GM19455 (cell line): Measurements from ENCODE around the gene MCC.

Source experiments
- ATAC-seq: cut with Tn5 transposase; IDR thresholded peaks from one replicate; pipeline ENCODE4 v1.9.1; 2021; ENCODE audit not compliant: unreplicated experiment

The MCC gene

DNA sequence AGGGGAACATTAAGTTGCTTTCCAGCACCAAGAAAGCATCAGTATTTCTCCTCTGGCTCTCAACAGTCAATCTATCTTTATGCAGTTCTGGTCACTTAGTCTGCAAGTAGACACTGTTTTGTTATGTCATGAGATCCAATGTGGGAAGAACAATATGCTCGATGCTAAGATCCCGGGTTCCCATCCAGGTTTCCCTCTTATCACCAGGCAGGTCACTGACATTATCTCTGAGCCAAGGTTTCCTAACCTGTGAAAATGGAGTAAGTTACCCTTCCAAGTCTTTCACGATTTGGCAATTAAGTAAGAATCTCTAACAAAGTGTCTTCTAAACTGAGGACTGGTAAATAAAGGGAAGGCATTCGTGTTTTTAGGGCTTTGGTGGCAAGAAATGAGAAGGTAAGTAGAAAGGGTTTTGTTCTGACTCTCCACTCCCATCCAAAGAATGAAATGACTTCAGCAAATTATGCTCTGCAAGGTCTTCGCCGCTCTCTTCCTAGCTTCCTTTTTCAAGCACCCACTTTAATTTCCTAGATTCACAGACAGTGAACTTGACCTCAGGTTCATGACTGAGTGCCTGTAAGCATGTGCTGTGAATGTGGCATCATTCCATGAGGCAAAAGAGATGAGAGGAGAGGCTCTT is 425.3 kb downstream of the MCC start:
- no peak for ATAC-seq

DNA sequence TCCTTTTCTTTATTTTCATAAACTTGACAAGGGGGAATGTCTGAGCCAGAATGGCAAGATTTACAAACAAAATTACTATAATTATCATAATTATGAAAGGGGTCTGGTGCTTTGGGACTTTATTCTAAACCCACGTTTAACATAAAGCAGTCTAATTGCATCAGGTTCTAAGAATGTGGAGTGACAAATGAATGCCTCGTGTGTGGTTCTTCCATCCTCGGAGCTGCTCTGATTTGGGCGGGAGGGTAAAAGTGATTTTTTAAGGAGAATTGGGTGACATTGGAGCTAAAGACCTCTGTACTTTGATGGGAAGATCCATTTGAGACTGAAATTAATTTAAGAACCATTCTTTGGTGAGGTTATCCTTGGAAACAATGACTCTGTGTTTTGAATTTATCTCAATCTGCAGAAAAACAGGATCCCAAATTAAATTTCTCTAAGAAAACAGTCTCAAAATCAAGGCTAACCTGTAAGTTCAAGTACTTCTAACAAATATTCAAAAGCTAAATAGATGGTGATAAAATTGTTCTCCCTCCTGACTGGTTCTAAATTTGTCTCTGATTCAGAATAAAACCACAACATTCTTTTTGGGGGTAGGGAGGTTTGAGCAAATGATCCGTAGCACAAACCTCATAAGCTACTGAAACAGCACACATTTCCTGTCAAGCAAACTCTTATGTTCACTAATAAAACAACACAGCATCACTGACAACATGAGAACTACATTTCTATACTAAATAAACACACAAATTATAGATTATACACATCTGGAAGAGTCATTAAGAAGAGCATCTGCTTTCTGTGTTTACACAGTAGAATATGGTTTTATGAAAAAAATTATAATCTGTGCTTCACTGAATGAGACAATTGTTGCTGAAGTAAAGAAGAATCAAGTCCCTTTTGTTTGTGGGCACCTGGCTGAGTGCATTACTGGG is 426.1 kb downstream of the MCC start:
- no peak for ATAC-seq

DNA sequence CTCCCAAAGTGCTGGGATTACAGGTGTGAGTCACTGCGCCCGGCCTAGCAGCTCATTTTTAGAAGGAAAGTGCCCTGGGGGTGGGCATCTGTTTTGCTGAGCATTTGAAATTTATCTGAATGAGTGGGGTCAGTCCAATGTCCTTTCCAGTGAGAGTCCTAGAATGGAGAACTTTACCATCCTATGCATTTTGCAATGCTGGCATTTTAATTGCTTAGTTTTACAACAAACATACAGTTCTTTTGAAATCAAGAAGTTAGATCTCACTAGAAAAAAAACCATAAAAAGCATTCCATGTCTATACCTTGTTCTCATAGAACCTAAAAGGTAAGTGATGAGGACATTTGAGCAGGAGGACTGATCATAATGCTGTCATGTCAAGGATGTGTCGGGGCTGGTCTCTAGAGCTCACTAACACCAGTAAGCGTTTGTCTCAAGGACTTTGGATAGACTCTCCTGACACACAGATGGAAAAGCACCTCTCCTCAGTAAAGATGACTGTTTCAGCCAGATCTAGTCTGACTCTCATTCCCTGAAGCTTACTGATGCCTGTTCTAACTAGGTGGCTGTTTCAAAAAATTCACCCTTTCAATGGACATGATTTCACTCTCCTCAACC is 427.7 kb downstream of the MCC start:
- ATAC-seq, result no peak

DNA sequence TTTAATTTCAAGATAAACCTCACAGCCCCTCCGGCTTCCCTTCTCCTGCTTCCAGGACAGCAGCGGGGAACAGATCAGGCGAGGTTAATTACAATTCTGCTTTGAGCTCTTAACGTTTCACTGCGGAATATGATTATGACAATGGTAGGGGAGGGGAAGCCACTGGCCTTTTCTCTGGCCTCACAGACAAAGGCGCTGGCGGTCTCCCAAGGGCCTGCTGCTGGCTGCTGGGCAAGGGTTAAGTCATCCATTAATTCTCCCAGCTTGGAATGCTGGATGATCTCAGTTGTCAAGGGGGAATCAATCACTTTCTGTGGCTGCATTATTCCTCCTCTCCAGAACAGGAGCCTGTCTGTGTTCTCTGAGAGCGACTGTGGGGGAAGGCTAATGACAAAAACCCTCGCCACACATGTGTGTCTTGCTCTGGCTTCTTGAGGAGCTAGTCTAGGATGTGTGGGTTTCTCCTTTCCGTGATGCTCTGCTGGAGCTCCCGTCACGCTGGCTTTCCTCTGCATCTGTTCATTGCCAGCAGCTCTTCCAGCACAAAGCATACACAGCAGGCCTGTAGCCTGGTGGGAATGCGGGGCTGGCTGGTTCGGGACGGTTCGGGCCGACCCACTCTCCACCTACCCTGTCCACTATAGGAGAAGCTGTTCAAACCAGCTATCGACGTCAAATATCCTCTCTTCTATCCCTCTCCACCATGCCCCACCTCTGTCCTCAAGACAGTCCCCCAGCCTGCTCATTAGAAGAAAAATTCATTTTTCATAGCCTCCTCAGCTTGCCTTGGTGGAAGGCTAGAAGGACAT is 428.8 kb downstream of the MCC start:
- no peak for ATAC-seq

DNA sequence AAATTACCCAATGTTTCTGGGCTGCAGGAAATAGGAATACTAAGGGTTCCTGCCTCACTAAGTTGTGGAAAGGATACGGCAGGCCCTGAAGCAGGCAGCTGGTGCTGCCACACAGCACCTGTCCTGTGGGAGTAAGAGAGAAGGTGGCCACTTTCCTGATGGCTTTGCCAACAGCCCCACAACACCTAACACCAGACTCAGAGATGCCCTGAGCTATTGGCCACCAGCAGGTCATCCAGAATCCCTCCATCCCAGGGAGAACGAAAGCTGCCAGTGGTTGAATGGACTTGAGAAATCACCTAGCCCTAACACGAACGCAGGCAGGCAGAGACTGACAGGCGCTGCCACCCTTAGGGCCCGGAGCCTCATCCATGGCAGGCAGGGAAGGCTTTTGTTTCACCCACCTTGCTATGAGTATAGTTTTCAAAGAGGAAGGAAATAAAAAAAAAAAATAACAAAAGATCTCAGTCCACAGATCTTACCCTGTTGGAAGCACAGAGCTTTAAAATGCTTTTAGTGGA is 429.5 kb downstream of the MCC start:
- no peak for ATAC-seq

DNA sequence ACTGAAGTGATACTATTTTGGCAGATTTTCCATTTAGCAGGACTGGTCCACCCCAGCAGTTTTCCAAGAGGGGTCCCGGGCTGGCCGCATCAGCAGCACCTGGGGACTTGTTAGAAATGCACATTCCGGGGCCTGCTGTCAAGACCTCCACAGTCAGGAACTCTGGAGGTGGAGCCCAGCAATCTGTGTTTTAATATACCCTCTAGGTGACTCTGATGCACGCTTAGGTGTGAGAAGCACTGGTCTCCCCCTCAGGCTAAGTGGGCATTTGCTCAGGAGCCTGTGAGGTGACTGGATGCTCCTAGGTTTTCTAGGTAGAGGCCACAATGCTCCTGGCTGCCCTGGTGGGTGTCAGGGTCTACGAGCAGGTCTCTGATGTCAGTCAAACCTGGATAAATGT is 430.0 kb downstream of the MCC start:
- no peak for ATAC-seq

DNA sequence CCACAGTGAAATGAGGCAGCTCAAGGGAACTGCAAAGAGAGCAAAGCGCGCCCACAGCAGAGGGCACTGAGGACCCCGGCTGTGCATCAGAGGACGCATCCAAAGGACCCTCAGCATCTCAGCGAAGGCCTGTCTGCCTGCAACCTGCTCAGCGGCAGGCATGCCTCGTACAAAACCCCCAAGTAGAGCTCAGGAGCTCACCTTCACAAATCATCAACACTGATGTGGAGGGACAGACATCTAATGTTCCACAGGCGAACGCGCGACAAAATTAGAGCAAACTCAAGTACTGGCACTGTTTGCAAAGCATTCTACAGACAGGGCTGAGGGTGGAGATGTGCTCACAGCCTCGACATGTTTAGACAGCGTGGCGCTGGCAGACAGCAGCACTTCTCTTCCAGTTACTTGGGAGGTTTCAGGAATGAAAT is 430.7 kb downstream of the MCC start:
- ATAC-seq, result no peak

DNA sequence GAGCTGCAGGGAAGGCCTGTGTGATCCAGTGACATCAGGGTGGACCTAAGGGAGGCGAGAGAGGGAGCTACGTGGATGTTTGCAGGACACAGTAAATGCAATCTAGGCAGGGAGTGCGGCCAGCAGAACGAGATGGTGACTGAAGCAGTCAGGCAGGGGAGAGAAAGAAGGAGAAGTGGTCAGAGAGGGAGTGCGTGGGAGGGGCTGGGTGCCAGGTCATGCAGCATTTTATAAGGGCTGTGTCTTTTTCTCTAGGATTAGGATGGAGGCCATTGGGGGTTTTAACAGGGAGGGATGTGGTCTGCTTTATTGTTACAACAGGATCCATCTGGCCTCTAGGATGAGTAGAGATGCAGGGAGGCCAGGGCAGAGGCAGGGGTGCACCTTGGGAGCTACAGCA is 431.3 kb downstream of the MCC start:
- ATAC-seq, result no peak

DNA sequence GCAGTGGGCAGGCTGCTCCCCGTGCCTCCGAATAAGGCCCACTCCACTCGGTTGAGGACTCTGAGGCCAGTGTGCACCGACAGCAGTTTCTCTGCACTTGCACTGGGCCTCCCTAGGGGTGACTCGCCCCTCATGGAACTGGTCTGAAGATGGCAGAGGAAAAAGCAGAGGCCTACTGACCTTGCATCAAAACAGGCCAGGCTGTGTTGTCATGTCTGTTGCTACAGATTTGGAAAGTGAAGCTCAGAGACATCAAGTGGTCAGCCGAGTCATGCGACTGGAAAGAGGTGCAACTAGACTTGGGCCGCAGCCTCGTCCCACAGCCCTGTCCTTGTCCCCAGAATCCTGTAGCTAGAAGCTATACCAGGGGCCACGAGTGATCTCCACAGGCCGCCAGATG is 433.4 kb downstream of the MCC start:
- no peak for ATAC-seq

DNA sequence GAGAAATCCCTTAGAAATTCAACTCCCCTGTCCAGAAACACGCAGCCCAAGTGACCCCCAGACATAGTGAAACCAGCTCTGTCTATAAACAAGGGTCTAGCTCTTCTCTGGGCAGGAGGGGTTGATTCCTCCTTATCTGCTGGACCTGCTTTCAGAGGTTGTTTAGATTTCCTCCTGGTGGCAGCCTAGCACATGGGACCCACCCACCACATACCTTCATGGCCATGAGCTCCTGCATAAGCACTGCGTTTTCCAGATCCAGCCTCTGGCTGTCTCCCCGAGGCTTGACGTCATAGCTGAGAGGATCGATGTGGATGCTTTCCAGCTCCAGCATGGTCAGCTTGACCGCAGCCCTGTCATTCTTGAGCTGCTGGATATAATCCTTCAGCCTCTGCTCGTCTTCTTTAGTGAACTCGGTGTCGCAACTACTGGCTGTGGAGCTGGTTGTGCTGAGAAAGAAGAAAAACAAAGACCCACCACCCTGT is 434.7 kb downstream of the MCC start:
- no peak for ATAC-seq

DNA sequence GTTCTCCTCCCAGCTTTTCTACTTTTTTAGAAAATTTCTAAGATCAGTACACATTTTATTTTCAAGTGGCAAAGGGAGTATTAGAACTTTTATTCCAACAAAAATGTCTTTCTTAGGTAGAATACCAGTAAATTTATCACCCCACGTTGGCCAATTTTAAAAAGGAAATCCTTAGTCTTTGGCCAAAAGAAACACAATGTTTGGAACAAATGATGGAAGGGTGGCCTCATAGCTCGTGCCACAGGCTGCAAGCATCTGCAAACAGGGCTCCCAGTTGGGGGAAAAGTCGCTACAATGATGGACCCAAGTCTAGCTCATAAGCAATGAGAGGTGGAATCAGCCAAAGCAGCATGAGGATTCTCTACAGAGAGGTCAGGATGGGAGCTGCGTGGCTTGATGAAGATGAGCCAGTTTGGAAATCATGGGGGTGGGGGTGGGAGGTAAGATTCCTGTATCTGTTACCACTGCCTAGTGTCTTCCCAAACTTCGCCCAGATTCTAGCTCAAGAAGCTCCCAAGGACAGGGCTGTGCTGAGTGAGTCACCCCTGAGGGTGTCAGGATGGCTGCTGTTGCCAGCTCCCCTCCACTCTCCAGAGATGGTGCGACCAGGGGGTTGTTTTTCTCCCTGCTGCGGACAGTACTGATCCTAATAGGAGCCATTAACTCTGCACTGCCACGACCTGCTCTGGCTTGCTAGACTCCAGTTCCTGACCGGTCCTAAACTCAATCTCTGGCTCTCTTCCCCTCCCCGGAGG is 436.0 kb downstream of the MCC start:
- ATAC-seq, result no peak

DNA sequence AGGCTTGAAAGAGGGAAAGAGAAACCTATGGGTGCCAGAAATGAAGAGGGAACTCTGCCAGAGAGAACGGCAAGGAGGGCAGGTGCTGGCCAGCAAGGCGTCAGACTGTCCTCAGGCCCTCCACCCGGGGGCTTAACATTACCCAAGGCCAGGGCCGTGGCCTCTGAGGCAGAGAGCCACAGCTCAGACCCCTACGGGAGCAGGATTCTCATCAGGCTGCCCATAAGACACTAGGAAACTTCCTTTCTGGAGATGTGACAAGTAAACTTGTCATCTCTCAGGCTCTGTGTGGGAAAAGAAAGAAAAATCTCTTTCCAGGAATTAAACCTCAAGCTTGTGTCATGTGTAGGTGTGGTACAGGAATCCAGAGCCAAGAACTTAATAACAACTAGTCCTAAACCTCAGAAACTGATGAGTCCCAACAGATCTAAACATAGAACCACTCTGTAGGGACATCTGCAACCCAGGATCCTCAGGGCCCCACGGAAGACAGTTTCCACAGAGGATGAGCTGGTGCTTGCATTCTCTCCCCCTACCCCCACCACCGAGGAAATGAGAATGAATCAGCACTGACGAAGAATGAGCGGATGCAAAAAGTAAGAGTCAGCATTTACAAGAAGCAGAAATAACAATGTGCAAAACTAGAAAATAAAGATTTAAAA is 437.4 kb downstream of the MCC start:
- ATAC-seq, result no peak

DNA sequence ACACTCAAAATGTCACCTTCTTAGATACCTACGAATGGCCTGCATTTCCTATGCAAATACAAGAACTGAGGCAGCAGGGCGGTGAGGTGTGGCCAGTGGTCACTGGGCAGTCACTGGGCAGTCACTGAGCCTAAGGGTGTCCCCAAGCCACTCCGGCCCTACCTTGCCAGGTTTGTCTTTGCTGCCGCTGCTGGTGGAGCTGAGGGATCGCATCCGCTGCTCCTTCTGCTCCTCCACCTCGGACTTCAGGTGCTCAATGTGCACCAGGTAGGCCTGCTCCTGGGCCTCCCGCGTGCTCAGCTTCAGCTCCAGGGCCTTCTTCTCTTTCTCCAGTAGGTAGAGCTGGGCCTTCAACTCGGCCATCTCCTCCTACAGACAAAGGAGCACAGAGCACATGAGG is 439.3 kb downstream of the MCC start:
- ATAC-seq, result no peak

DNA sequence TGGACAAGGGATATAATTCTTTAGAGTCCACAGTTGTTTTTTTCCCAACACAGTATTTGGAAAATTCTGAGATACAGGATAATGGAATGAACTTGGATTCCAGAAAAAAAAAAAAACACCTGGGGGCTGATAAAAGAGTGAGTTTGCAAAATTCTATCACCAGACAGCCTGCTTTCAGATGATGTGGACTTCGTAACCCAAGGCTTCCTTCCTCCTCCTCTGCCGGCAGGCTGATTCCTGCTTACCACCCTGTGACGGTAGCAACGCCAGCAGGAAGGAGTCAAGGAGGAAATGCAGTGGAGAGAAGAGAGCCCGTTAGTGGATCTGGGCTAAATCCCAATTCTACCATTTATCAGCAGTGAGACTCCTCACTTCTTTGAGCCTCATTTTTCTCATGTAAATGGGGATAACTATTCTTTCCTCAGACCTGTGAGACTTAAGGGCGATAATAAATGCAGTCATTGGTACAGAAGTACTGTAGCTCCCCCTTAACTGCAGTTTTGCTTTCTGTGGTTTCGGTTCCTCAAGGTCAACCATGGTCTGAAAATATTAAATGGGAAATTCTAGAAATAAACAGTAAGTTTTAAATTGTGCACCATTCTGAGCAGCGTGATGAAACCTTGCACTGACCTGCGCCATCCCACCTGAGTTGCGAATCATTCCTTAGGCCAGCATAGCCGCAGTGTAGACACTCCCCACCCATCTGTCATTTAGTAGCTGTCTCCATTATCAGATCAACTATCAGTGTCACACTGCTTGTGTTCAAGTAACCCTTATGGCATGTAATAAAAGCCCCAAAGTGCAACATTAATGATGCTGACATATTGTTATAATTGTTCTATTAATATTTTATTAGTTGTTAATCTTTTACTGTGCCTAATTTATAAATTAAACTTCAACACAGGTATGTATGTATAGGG is 440.3 kb downstream of the MCC start:
- peak; percentile 78 for ATAC-seq

DNA sequence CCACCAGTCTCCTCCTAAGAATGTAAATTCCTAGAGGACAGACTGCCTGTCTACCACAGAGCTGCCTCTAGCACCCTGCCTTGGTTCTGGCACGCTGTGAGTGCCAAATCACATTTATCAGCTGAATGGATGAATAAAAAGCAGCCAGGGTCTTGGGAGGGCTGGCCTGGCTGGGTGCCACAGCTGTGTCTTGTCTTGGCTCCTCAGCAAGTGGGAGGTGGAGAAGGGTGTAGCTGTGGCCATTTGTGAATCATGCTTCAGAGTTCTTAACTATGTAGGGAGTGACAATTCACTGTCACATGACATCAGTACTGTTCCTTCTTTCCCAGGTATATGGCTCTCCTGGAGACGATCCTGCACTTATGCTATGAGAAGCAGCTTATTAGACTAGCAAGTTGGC is 441.0 kb downstream of the MCC start:
- no peak for ATAC-seq

DNA sequence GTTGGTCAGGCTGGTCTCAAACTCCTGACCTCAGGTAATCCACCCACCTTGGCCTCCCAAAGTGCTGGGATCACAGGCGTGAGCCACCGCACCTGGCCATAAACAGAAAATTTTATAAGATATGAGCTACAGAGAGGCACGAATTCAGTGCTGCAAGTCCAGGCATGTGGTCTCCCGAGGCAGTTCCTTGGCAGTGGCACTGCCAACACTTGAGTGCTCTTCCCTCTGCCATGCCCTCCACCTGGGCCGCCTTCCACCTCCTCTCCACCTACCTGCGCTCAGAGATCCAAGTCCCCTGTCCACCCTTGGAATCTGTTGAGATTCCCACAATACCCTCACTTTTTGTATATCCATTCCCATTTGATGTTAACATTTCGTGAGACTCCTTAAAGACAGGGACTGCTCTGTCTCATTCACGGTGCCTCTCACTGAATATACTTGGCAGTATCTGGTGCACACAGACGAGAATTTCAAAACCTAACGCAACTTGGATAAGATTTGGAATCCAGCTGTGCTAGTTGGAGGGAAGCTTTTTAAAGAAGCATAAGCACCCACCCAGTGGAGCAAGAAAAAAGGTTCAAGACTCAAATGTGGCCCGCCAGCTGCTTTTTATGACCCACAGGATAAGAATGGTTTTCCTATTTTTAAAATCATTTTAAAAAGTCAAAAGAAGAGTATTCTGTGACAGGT is 443.3 kb downstream of the MCC start:
- ATAC-seq, result no peak

DNA sequence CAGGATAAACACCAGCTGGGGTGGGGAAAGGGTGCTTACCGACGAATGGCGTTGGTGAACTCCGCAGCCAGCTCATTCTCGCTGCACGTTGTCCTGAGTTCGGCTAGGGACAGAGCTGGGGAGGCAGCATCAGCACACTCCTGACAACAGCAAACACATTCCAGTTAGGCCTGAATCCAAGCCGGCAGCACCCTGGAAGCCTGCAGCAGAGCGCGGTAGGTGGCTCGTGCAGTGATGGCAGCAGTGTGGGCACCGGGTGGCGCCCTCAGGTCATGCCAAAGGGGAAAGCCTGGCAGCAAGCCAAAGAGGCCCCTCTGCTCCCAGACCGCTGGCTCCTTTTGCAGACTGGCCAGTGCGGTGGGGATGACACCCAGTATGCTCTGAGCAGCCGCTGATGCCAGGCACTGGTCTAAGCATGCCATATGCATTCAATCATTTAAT is 444.7 kb downstream of the MCC start:
- no peak for ATAC-seq
